ENCODE data around the gene DIS3L2.

DIS3L2 gene

DNA sequence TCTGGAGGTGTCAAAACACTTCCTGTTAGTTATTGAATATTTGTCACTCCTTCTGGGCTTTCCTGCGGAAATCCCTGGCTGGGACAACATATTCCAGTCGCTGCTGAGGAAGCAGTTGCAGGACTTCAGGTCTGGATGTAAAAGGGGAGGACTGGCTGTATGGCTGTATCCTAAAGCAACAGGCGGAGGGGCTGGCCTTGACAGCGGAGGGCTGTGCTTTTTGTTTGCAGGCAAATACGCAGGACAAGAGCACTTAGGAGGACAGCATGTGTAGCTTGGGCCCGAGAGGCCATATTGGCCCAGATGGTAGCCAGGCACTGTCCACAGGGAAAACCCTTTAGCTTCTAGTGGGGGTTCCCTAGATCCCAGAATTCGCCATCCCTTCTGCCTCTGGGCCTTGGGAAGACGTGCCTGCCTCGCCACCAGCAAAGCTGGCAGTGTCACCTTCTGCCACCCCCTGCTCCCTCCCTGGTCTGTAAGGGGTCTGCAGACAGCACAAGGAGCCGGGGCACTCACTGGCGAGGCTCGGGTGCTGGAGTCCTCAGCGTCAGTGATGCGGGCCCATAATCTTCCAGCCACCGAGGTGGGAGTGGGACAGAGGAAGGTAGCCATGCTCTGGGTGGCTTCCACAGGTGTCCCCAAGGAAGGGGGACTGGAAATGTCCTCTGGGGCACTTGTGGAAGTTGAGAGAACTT lies 42.0 kb upstream of the DIS3L2 start:
- H3K36me3 ChIP-seq (ENCODE audit: control insufficient read depth, insufficient read depth, low read length), result no peaks in the 10 kb centered on the region
- H3K4me3 ChIP-seq (replicated peaks; ENCODE audit: low read depth, low read length), result no peak overlapping the region
- no peak for DNase-seq (ENCODE audit: extremely low read depth, insufficient read length)
- H3K27me3 ChIP-seq (replicated peaks; ENCODE audit: control insufficient read depth, insufficient read depth, low read length), result peaks cover 3% of the 10 kb centered on the region
- TF ChIP-seq, protein P1, sequence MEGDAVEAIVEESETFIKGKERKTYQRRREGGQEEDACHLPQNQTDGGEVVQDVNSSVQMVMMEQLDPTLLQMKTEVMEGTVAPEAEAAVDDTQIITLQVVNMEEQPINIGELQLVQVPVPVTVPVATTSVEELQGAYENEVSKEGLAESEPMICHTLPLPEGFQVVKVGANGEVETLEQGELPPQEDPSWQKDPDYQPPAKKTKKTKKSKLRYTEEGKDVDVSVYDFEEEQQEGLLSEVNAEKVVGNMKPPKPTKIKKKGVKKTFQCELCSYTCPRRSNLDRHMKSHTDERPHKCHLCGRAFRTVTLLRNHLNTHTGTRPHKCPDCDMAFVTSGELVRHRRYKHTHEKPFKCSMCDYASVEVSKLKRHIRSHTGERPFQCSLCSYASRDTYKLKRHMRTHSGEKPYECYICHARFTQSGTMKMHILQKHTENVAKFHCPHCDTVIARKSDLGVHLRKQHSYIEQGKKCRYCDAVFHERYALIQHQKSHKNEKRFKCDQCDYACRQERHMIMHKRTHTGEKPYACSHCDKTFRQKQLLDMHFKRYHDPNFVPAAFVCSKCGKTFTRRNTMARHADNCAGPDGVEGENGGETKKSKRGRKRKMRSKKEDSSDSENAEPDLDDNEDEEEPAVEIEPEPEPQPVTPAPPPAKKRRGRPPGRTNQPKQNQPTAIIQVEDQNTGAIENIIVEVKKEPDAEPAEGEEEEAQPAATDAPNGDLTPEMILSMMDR (IDR thresholded peaks at IDR 0.05; ENCODE audit: insufficient read depth, low read length, poor library complexity, severe bottlenecking), result no peak

DNA sequence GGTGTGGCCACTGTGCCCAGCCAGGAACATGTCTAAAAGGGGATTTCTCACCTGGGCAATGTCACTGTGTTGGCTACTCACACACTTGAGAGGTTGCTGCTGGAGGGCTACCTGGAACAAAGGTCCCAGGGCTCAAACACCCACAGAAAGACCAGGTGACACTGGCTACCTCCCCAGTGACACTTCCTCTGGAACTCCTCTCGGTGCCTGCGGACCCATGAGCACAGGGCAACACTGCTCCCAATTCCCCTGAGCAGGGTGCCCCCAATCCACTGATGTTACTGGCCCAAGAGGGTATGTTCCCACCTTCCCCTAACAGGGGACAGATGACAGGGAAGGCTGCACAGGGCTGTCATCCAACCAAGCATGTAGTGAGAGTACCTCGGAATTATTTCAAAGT lies 41.1 kb upstream of the DIS3L2 start:
- TF ChIP-seq, protein P1 (IDR thresholded peaks at IDR 0.05; ENCODE audit: insufficient read depth, low read length, poor library complexity, severe bottlenecking), result no peak
- peaks cover 3% of the 10 kb centered on the region for H3K27me3 ChIP-seq (replicated peaks; ENCODE audit: control insufficient read depth, insufficient read depth, low read length)
- H3K4me3 ChIP-seq (replicated peaks; ENCODE audit: low read depth, low read length), result no peak overlapping the region
- no peaks in the 10 kb centered on the region for H3K36me3 ChIP-seq (ENCODE audit: control insufficient read depth, insufficient read depth, low read length)
- DNase-seq (ENCODE audit: extremely low read depth, insufficient read length), result no peak

DNA sequence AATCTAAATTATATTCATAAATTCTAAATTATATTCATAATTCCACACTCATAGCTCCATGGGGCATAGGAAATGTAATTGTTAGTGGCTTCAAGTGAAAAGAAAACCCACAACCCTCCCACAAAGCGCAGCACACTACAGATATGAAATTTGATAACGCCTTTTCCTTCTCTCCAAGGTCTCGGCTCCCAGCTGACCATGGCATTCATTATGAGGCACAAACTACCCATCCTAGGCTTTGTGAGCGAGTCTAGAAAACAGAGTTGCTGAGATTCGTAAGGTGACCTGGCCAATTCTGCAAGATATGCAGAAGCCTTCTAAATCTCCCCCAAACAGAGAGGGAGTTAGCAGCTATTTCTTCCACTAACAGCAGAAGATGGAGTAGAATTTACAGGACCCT lies 40.7 kb upstream of the DIS3L2 start:
- TF ChIP-seq, protein P1 (IDR thresholded peaks at IDR 0.05; ENCODE audit: insufficient read depth, low read length, poor library complexity, severe bottlenecking), result no peak
- DNase-seq (ENCODE audit: extremely low read depth, insufficient read length), result no peak
- H3K4me3 ChIP-seq (replicated peaks; ENCODE audit: low read depth, low read length), result no peak overlapping the region
- peaks cover 2% of the 10 kb centered on the region for H3K27me3 ChIP-seq (replicated peaks; ENCODE audit: control insufficient read depth, insufficient read depth, low read length)
- no peaks in the 10 kb centered on the region for H3K36me3 ChIP-seq (ENCODE audit: control insufficient read depth, insufficient read depth, low read length)

DNA sequence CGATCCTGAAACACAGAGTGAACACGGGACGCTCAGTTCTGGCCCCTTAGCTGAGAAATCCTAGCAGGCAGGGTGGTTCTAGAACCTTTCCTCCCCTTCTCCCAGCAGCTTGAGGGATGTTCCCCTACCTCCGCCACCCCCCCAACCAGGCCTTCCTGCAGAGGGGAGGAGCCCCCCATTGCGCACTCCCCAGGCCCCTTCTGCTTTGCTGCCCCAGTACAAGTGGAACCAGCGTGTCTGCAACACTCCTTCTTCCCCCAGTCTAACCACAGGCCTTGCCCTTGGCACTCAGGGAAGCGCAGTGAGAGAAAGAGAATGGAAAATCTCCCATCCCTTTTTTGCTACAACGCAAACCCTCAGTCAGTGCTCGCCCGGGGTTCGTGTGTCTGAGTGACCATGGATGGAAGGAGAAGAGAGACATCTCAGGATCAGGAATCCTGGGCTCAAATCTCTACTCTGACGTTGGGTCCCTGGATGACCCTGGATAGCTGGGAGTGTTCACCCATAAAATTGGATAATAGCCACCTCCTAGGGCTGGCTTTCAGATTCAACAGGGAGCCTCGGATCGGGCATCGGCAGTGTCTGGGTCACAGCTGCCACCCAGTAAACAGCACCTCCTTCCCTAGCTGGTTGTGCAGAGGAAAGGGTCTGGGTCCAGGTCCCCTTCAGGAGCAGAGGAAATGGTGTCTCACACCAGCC lies 39.1 kb upstream of the DIS3L2 start:
- TF ChIP-seq, protein P1 (IDR thresholded peaks at IDR 0.05; ENCODE audit: insufficient read depth, low read length, poor library complexity, severe bottlenecking), result no peak
- H3K4me3 ChIP-seq (replicated peaks; ENCODE audit: low read depth, low read length), result no peak overlapping the region
- DNase-seq (ENCODE audit: extremely low read depth, insufficient read length), result no peak
- peaks cover 2% of the 10 kb centered on the region for H3K27me3 ChIP-seq (replicated peaks; ENCODE audit: control insufficient read depth, insufficient read depth, low read length)
- no peaks in the 10 kb centered on the region for H3K36me3 ChIP-seq (ENCODE audit: control insufficient read depth, insufficient read depth, low read length)

DNA sequence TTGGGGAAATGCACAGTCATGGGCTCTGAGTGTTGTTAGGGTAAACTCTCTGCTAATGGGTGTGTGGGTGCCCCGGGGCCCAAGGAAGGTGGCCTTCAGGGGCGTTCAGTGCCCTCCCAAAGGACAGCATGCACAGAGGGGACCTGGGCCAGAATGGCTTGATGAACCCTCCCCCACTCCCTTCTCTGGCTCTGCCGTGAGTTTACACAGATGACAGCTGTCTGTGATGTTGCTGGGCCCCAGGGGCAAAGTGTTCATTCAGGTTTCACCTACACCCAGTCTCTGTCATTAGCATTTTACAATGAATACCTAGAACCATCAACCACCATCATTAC lies 38.5 kb upstream of the DIS3L2 start:
- H3K27me3 ChIP-seq (replicated peaks; ENCODE audit: control insufficient read depth, insufficient read depth, low read length), result no peaks in the 10 kb centered on the region; the same call in none of the 2 replicates
- TF ChIP-seq, protein P1 (IDR thresholded peaks at IDR 0.05; ENCODE audit: insufficient read depth, low read length, poor library complexity, severe bottlenecking), result no peak

More for the DNA sequence above, 38.5 kb upstream of the DIS3L2 start:
- Histone ChIP-seq H3K36me3 (ENCODE audit: control insufficient read depth, insufficient read depth, low read length) (no peaks in the 10 kb centered on the region), H3K4me3 (replicated peaks; ENCODE audit: low read depth, low read length) (no peak overlapping the region)
- DNase-seq (ENCODE audit: extremely low read depth, insufficient read length), result no peak

All from GM06990 (cell line).